ENCODE results near the gene IQCM.
"Not testable (repeated sequence)": the region's sequence is repeated elsewhere in the genome, so short reads cannot be mapped to it uniquely, and the experiment has no call there.

Gene IQCM

GRCh38 chr4:149555146-149555545 lies 260.5 kb downstream of the IQCM start:
- no peak for DNase-seq

DNA sequence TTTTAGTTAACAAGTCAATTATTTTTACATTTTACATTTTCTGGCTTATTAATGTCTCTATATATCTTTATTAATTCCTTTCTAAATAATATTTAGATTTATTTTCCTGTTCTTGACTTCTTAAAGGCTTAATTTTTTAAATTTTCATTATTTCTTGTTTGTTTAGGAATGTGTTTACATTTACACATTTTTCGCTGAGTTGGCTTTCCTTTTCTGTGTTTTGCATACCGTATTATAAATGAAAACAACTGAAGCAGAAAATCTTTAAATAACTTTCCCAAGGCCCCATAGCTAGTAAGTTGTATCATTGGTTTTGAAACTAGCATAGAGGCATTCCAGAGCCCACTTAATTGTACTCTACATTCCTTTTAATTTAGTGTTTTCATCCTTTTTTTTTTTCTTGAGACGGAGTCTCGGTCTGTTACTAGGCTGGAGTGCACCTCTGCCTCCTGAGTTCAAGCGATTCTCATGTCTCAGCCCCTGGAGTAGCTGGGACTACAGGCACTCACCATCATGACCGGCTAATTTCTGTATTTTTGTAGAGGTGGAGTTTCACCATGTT lies 261.6 kb downstream of the IQCM start:
- no peak for DNase-seq

- no peak for DNase-seq
Observed at GRCh38 chr4:149552601-149553000, 263.0 kb downstream of the IQCM start.

- no peak for DNase-seq
Observed at GRCh38 chr4:149549911-149550310, 265.7 kb downstream of the IQCM start.

DNA sequence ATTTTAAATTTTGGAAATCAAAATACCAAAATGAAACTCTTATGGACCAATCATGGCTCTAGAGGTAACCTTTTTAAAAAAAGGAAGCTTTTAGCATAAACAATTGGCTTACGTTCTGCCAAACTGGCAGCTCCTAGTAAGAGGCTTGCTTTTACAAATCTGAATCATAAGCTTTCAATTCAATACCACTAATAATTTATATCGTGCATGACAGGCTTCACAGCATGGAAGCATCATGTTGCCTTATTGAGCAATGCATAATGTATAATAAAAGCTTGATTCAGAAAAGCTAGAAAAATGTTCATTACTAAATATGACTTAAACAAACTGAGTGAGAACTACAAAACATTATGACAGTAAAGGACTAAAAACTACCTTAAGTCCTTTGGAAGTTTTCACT lies 280.9 kb downstream of the IQCM start:
- DNase-seq: no peak

DNA sequence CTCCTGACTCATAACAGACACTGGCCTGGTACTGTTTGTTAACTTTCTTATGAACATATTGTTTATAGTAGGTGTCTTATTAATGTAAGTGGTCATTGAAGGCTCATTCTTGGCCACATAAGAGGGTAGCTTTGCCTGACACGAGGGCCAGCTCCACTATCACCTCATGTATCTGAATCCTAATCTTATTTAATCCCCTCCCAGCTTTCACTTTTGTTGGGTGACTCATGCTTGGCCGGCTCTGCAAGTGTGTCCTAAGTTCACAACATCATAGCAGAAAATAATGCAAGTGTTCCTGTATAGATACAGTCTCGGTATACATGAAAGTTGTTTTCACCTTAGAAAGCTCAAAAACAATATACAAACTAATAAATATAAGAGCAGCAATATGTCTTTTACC lies 283.8 kb downstream of the IQCM start:
- no peak for DNase-seq

GRCh38 chr4:149523039-149523438 lies 292.6 kb downstream of the IQCM start:
- DNase-seq: no peak

DNA sequence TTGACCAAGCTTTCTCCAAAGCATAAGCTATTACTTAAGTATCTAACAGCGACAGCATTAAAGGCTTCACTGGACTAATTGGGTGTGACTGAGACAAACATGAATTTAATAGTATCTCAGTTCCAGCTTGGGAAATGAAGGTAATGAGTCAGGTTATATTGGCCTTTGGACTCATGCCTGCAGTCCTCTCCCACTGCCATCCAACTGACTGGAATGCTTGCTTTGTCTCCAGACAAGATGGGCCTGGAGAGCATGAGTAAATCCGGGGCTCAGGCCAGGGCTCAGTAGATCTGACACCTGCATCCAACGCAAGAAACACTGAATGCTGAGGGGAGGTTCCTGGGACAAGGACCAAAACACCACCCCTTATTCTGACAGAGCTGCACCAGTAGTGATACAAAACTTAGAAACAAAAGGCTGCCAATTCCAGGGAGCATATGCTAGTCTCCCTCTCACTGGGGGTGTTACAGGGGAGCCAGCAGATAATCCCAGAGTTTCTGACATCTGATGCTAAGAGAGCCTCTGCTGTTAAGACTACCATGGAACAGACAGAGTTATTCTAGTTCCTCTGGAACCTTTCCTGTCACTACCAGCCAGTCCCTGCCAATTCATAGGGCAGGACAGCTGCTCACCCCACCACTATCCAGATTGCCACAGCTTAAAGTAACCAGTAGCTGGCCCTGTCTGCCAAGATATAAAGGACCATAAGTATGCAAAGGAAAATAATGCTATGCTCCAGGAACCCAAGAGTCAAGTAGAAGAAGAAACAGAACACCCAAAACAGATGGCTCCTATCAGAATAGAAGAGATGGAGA lies 293.8 kb downstream of the IQCM start:
- no peak for DNase-seq

GRCh38 chr4:149518471-149518870 lies 297.2 kb downstream of the IQCM start:
- DNase-seq: no peak

DNA sequence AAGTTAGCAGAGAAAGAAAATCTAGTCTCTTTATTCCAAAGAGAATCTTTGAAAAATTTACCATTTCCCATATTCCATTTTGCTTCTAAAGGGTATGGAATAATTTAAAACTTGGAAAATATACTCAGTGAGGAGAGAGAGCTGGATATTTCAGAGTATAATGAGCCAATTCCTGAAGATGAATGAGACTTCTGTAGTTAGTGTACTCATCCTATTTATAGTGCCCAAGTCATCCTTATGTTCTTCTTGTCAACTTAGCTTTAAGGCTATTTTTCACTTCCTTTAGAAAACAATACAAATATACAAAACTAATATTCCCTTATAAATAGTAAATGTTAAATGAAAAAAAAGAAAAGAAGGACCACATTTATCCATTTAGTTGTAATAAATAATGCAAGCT lies 302.6 kb downstream of the IQCM start:
- no peak for DNase-seq

- DNase-seq: no peak
Observed at GRCh38 chr4:149512501-149512900, 303.1 kb downstream of the IQCM start.

GRCh38 chr4:149511558-149512298 lies 303.9 kb downstream of the IQCM start:
- no peak for DNase-seq

DNA sequence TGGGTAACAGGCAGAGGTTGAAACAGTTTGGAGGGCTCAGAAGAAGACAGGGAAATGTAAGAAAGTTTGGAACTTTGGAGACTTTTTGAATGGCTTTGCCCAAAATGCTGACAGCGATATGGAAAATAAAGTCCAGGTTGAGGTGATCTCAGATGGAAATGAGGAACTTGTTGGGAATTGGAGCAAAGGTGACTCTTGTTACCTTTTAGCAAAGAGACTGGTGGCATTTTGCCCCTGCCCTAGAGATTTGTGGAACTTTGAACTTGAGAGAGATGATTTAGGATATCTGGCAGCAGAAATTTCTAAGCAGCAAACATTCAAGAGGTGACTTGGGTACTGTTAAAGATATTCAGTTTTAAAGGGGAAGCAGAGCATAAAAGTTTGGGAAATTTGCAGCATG lies 308.3 kb downstream of the IQCM start:
- DNase-seq: not testable (repeated sequence)

- DNase-seq: no peak
Observed at GRCh38 chr4:149500806-149501205, 314.8 kb downstream of the IQCM start.

DNA sequence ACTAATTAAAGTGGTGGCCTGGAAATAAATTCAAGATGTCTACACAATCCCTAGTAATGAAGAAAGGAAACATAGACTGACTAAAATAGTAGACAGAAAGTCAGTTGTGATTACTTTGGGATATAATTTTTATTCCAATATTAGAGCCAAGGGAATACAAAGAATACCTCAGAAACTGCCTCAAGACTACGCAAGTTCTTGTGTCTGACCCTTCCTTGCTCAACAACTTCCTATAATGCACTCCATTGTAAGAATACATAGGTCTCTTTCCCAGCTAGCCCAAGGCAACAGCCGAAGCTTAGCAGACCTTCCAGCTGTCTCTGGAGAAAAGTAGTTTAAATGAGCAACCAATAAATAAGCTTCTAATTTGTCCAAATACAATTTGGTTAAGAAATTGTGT lies 315.9 kb downstream of the IQCM start:
- no peak for DNase-seq

DNA sequence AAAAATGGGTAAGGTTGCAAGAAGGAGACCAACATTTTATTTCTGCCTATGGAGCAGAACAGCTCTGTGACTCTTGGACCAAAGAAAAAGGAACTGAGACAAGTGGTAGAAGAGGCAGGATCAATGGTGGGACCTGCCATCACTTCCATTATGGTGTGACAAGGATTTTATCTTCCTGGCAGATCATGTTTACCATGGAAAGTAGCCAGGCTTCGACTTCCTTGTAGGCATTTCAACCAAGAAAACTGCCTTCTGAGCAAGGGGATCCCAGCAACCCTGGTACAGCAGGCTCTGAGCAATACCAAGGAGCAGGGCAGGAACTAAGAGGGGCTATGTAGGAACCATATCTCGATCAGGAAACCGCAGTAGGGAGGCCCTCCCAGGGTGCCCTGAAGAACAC lies 317.4 kb downstream of the IQCM start:
- no peak for DNase-seq

- DNase-seq: no peak
Observed at GRCh38 chr4:149493492-149493891, 322.2 kb downstream of the IQCM start.

DNA sequence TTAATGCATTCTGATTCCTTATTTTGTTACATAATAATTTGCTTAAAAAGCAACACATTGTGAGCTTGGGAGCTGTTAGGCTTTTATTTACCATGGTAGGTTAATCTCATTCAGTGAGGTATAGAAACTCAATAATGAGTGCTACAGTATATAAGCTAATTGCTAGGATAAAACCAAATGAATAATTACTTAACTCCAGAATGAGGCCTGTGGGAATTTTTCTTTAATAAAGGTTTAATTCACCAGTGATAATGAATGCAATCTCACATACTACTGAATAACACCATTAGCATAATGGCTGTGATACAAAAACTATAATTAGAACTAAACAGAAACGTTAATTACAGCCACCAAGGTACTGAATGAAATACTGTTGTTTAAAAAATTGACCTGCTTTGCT lies 326.3 kb downstream of the IQCM start:
- DNase-seq: no peak

DNA sequence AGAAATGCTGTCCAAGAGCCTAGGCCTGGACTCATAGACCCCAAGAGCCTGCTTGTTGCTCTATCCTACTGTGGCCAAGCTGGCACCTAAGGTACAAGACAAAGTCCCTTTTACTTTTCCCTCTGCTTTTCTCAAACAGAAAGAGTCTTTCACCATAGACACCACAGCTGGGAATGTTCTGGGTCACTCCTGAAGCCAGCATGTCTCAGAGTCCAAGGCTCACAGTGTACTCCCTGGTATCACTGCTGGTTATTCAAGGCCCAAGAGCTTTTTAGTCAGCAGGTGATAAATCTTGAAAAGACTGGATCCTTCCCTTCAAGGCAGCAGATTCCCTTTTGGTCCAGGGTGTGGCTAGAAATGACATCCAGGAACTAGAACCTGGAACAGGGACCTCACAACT lies 328.8 kb downstream of the IQCM start:
- DNase-seq: no peak

GRCh38 chr4:149468669-149469068 lies 347.0 kb downstream of the IQCM start:
- DNase-seq: not testable (repeated sequence)

GRCh38 chr4:149466446-149466845 lies 349.2 kb downstream of the IQCM start:
- DNase-seq: no peak

DNA sequence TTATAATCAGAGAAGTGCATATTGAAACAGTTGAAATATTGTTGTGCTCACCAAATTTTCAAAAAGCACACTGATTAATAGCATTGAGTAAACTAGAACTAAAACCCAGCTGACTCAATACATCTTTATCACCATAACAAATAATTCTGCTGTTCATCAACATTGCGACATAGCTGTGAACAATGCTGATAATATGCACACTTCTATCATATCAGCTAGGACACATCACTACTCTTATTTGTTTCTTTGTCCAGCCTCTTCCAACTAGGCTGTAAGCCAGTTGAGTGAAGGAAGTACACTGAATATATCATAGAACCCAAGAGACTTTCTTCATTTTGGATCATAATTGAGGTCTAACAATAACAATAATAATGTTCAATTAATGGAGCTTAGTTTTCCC lies 349.7 kb downstream of the IQCM start:
- DNase-seq: no peak

DNA sequence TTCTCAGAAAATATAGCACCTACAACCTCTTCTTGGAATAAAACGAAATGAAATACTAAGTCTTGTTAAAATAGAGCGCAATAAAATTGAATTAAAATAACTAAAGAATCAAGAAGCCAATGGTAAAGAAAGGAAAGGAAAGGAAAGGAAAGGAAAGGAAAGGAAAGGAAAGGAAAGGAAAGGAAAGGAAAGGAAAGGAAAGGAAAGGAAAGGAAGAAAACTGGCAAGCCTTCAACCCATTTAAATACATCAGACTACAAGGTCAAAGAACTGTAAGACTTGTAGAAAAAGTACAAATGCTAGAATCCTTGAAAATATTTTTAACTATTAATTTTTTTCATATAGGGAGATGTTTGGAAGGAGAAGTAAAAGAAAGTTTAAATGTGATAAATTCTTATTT lies 372.1 kb downstream of the IQCM start:
- no peak for DNase-seq

DNA sequence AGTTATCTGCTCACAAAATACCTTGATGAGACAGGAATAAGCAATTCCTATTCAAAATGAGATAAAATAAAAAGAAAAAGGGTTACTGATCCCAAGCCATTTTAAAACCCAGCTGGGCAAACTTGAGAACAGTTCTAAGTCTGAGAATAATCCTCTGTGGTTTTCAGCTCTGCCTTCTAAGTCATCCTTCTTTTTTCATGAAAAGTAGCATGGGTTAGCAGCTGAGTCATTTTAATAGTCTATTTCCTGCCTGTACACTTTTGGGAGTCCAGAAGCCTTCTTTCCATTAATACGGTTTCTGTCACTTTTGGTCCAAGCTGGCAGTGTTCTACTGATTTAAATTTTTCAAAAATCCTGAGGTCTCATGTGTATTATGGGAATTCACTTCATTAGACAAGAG lies 374.3 kb downstream of the IQCM start:
- no peak for DNase-seq

Measured in NCI-H345 (cell line).